ENCODE data around the gene EMC8. TPM values are rescaled to one million over a fixed set of nuclear protein-coding genes. Genes with fewer than 3 reads are reported as not detected.

The EMC8 gene
- polyA plus RNA-seq, 1 of the 3 experiments (the other 2 are of a cell fraction) = 45.9 TPM

DNA sequence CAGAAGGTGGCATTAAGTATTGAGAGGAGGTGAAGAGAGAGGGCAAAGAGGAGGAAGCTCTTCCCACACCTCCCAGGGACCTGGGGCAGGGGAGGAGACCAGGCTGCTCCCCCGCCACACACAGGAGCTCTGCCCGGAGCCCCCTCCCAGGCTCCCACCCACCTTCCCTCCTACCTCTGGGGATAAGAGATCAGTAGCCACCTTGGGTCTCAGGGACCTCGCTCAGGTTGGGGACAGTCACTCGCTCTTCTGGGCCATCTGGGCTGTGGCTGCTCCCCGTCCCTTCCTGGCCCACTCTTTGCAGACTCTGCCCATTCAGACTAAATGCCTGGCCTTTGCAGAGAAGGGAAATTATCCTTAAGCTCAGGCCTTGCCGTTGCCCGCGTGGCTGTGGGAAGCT lies 33.6 kb downstream of the EMC8 start:
- WGBS (ENCODE audit: low lambda C conversion rate) = 83% methylated on average over 8 of the region's 8 CpGs
- no peaks in the 10 kb centered on the region for H3K79me2 ChIP-seq (ENCODE audit: insufficient read depth)
- no peak for DNase-seq
- ChIA-PET CTCF (interaction anchor here (0.7 kb wide), 1 partner anchor 13 kb away, joined by 3 read pairs; no protein-coding TSS in a partner anchor), POLR2A (no interaction called here)
- no peak for TF ChIP-seq REST (IDR thresholded peaks at IDR 0.05; ENCODE audit: low read depth, low read length)
- no peak for TF ChIP-seq RXRA (IDR thresholded peaks at IDR 0.05; ENCODE audit: borderline replicate concordance, low read depth)
- no peak for TF ChIP-seq ELF1 (IDR thresholded peaks at IDR 0.05)
- TF ChIP-seq, protein P1, sequence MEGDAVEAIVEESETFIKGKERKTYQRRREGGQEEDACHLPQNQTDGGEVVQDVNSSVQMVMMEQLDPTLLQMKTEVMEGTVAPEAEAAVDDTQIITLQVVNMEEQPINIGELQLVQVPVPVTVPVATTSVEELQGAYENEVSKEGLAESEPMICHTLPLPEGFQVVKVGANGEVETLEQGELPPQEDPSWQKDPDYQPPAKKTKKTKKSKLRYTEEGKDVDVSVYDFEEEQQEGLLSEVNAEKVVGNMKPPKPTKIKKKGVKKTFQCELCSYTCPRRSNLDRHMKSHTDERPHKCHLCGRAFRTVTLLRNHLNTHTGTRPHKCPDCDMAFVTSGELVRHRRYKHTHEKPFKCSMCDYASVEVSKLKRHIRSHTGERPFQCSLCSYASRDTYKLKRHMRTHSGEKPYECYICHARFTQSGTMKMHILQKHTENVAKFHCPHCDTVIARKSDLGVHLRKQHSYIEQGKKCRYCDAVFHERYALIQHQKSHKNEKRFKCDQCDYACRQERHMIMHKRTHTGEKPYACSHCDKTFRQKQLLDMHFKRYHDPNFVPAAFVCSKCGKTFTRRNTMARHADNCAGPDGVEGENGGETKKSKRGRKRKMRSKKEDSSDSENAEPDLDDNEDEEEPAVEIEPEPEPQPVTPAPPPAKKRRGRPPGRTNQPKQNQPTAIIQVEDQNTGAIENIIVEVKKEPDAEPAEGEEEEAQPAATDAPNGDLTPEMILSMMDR (IDR thresholded peaks at IDR 0.05) = no peak
- no peak for TF ChIP-seq EZH2phosphoT487 (IDR thresholded peaks at IDR 0.05; ENCODE audit: borderline replicate concordance, low read depth)
- no peak for TF ChIP-seq GABPA (IDR thresholded peaks at IDR 0.05; ENCODE audit: low read depth)
- no peak for TF ChIP-seq MEF2A (IDR thresholded peaks at IDR 0.05; ENCODE audit: borderline replicate concordance, low read depth)
- TF ChIP-seq TEAD4 (IDR thresholded peaks at IDR 0.05; ENCODE audit: borderline replicate concordance, insufficient read depth) = no peak
- no peak for TF ChIP-seq YY1 (IDR thresholded peaks at IDR 0.05; ENCODE audit: low read depth)
- TF ChIP-seq TCF12 (IDR thresholded peaks at IDR 0.05) = no peak
- no peak for TF ChIP-seq RFX5 (IDR thresholded peaks at IDR 0.05; ENCODE audit: low read length)
- TF ChIP-seq, protein P2, sequence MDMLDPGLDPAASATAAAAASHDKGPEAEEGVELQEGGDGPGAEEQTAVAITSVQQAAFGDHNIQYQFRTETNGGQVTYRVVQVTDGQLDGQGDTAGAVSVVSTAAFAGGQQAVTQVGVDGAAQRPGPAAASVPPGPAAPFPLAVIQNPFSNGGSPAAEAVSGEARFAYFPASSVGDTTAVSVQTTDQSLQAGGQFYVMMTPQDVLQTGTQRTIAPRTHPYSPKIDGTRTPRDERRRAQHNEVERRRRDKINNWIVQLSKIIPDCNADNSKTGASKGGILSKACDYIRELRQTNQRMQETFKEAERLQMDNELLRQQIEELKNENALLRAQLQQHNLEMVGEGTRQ (IDR thresholded peaks at IDR 0.05; ENCODE audit: borderline replicate concordance, low read depth, low read length) = no peak
- no peak for TF ChIP-seq ZBTB33 (IDR thresholded peaks at IDR 0.05; ENCODE audit: borderline replicate concordance, low read depth)
- no peak for TF ChIP-seq SIN3A (IDR thresholded peaks at IDR 0.05; ENCODE audit: borderline replicate concordance, low read depth, low read length)
- no peak for TF ChIP-seq SMC3 (IDR thresholded peaks at IDR 0.05; ENCODE audit: low read depth, low read length)
- no peak for TF ChIP-seq NRF1 (IDR thresholded peaks at IDR 0.05; ENCODE audit: low read depth, low read length)
- TF ChIP-seq USF1 (IDR thresholded peaks at IDR 0.05; ENCODE audit: borderline replicate concordance, low read depth) = no peak
- no peak for TF ChIP-seq RAD21 (IDR thresholded peaks at IDR 0.05; ENCODE audit: low read length)
- TF ChIP-seq, protein P3, sequence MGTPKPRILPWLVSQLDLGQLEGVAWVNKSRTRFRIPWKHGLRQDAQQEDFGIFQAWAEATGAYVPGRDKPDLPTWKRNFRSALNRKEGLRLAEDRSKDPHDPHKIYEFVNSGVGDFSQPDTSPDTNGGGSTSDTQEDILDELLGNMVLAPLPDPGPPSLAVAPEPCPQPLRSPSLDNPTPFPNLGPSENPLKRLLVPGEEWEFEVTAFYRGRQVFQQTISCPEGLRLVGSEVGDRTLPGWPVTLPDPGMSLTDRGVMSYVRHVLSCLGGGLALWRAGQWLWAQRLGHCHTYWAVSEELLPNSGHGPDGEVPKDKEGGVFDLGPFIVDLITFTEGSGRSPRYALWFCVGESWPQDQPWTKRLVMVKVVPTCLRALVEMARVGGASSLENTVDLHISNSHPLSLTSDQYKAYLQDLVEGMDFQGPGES (IDR thresholded peaks at IDR 0.05; ENCODE audit: low read depth, low read length) = no peak
- TF ChIP-seq GATA2 (CRISPR knock-in tag; IDR thresholded peaks at IDR 0.05) = no peak
- H3F3A ChIP-seq (replicated peaks; ENCODE audit: insufficient read depth) = peaks cover 7% of the 10 kb centered on the region
- no peaks in the 10 kb centered on the region for H3K9me3 ChIP-seq
- no peak overlapping the region for H3K9ac ChIP-seq
- peaks cover under 1% of the 10 kb centered on the region; the same call in 1 of the 2 replicates for H3K27me3 ChIP-seq (ENCODE audit: insufficient read depth)
- no peak overlapping the region for H2AFZ ChIP-seq (ENCODE audit: low read depth)
- peaks cover 3 to 10% of the 10 kb centered on the region in 2 experiments; a peak in 3 of 4 replicates for H3K4me1 ChIP-seq (ENCODE audit: control insufficient read depth in 1 of 2, insufficient read depth in 2 of 2, low read depth in 1 of 2, low read length in 1 of 2)
- no peak overlapping the region for H3K4me3 ChIP-seq (ENCODE audit: low read depth in 2 of 2, low read length in 1 of 2)
- H3K9me2 ChIP-seq = no peaks in the 10 kb centered on the region
- H3K36me3 ChIP-seq (replicated peaks in 1 of 2; ENCODE audit: control insufficient read depth in 1 of 2, insufficient read depth in 2 of 2, low read length in 1 of 2) = no peaks in the 10 kb centered on the region
- H4K20me1 ChIP-seq (ENCODE audit: insufficient read depth) = no peaks in the 10 kb centered on the region
- H3K4me2 ChIP-seq = no peak overlapping the region
- no peak overlapping the region for H3K27ac ChIP-seq (ENCODE audit: low read depth in 2 of 2, low read length in 1 of 2)
